ENCODE results near the gene TNNI3K.
A peak's percentile ranks its signal among the peaks of the same experiment; 100 is the strongest.

Gene TNNI3K

DNA sequence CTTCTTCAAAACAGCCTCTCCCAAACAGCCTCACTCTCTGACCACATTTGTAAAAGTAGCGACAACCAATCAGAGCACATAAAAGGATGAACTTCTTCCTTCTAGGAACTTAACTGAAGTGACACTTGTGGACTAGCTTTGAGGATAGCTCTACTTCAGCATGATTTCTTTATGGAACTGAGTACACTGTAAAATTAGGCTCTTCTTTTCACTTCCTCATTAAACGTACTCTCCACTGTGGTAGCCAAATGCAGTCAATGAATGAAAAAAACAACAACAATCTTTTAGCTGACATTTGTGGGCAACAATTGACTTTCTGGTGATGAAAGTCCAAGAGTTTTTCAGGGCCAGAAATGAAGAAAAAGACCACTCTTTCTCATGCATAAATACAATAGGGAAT is 267.7 kb downstream of the TNNI3K start:
- no peak for DNase-seq (ENCODE audit: low spot score)

- peak; percentile 85 for DNase-seq (ENCODE audit: low spot score)
Measured at GRCh38 chr1:74504125-74504932, 269.1 kb downstream of the TNNI3K start.

DNA sequence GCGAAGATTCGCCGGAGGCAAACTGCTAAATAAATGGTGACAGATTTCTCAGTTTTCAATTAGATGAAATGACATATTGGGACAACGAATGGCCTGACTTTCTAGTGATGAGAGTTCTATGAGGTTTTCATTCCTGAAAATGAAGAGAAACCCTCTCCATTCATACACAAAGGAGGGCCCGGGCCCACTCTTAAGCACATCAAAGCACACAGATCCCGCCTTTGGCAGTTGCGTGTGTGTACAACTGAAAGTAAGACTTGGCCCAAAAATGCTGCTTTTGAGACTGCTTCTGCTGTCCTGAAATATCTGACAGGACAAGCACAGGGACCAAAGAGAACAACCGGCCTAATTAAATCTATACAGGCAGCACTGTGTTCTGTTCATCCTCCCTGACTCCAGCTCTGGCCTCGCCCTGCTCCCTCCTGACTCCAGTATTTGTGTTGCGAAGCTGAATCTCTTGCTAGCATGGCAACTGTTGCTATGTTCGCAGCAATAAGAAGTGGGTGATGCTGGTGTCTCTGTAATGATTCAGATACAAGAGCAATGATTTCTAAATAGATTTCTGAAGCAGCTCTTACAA is 269.8 kb downstream of the TNNI3K start:
- no peak for DNase-seq (ENCODE audit: low spot score)

DNA sequence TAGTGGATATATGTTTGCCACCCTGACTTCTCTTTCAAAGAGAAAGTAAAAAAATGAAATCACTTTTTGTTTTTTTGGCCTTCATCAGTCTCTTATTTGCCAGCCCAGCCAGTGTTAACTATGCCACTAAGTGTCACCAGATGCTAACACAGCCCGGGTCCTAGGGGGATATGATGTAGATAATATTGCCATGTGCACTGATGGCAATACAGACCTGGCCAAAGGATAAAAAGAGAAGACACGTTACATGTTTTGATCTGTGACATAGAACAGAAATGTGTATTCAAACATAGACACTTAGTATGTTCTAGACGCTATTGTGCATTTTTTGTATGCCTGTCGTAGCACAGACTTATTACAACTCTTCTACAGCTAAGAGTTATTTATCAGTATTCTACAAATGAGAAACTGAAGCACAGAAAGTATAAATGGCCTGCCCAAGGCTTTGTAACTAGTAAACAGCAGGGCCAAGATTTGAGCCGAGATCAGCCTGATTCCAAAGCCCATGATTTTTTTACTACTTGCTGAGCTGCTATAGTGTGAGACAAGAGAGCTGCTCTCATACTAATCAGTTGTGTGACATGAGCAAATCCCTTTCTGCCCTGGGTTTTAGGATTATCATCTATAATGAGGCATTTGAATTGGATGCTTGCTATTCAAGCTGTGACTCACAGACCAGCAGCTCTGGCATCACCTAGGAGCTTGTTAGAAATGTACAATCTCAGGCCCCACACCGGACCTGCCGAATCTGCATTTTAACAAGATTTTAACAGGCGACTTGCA is 270.9 kb downstream of the TNNI3K start:
- no peak for DNase-seq (ENCODE audit: low spot score)

- DNase-seq (ENCODE audit: low spot score): no peak
Measured at GRCh38 chr1:74508449-74508848, 273.3 kb downstream of the TNNI3K start.

DNA sequence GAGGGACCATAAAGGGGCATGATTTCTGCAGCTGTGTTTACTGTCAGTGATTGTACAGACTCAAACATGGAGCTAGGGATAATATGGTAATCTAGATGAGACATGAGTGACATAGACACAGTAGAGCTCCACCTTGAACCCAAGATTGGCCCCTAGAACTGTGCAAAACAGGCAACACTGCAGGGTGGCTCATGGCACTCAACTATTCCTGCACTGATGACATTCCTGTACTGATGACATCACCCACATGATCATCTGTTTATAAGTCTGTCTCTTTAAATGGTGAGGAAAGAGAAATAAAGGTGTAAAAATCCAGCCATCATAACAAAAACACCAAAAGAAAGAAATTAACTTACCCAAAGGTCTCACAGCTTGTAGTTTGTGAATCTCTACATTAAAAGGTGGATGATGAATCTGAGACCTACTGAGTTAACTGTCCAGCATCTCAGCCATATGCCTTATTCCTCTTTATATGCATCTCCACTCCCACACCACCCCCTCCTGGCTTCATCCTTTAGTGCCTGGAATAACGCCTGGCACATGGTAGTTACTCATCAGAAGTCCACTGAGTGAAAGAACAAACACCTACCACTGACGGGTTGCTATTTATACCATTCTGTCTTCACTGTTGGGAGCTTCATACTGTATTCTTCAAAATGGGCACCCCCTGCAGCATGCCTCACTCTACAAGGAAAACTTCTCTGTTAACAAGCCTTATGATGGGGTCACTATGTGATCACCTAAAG is 277.2 kb downstream of the TNNI3K start, which contains the start of gene LRRC53:
Gene LRRC53 (minus strand): TSS at position 442 of the 746 bp plus-strand sequence. CDS start 29,262 bp downstream, outside the sequence.
- no peak for DNase-seq (ENCODE audit: low spot score)

- no peak for DNase-seq (ENCODE audit: low spot score)
Measured at GRCh38 chr1:74513411-74514300, 278.5 kb downstream of the TNNI3K start.

GRCh38 chr1:74517599-74518051 is 282.4 kb downstream of the TNNI3K start:
- no peak for DNase-seq (ENCODE audit: low spot score)

GRCh38 chr1:74522148-74522547 is 287.0 kb downstream of the TNNI3K start:
- DNase-seq (ENCODE audit: low spot score): no peak

DNA sequence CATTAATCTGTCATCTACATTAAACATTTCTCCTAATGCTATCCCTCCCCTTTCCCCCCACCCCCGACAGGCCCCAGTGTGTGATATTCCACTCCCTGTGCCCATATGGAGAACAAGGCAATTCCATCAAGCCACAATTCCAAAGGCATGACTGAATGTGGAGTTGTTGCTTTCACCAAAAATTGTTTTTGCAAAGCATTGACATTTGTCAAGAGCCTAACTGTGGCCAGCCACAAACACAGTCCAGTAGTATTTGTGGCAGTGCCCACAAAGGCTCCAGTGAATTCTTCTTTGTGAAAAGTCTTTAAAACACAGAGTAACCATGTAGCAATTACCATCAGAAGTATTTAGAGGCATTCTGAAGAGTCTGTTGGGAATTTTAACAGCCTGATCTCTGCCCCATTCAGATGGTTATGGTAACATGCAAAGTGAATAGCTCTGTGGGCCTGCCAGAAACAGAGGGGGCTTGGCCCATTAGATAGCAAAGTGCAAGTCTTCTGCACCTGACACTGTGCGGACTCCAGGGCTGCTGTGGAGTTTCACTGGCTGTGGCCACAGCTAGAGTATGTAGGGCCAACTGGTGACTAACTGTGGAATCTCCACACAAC is 288.8 kb downstream of the TNNI3K start:
- no peak for DNase-seq (ENCODE audit: low spot score)

DNA sequence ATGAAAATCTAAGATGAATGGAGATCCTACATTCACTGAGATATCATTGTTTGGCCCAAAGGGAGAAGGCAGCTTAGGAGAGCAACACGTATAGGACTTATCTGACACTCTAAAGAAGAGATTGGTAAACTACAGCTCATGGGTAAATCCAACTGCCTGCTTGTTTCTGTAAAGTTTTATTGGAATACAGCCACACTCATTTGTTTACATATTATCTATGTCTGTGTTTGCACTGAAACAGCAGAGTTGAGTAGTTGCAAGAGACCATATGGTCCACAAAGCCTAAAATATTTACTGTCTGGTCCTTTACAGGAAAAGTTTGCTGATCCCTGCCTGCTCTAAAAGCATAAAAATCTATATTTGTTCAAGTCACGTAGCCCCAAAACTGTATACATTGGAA is 291.5 kb downstream of the TNNI3K start:
- DNase-seq (ENCODE audit: low spot score): no peak

DNA sequence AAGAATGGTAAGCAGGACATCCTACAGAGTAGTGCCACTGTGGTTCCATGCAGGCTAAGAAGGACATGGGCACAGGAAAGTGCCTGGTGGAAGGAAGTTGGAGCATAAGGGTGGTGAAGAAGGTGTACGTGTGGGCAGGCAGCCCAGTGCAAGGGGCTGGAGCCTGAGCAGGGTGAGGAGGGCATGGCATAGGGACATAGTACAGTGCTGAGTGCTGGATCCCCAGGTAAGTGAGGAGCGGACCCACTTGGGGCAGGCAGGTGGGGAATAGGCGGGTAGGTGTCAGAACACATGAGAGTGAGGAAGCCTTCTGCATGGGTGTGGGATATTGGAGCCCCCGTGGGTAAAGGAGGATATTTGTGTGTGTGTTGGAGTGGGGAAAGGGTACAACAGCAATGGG is 292.9 kb downstream of the TNNI3K start:
- DNase-seq (ENCODE audit: low spot score): no peak

DNA sequence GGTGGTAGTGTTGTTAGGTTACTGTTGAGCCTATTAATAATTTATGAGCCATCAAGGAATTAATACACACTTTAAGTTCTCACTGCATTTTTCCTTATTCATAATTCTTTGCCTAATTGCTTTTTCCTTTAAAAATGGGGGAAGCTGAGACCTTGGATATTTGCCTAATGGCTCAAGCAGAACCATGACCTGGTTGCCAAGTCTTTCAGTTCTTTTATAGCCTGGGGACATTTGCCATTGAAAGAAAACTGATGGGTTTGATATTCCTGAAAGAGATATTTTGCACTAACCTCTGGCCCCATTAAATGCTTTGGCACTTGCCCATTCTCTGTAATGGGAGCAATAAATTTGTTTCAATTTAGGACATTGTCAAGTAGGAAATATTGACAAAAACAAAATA is 295.7 kb downstream of the TNNI3K start:
- no peak for DNase-seq (ENCODE audit: low spot score)

GRCh38 chr1:74531796-74532195 is 296.6 kb downstream of the TNNI3K start:
- no peak for DNase-seq (ENCODE audit: low spot score)

DNA sequence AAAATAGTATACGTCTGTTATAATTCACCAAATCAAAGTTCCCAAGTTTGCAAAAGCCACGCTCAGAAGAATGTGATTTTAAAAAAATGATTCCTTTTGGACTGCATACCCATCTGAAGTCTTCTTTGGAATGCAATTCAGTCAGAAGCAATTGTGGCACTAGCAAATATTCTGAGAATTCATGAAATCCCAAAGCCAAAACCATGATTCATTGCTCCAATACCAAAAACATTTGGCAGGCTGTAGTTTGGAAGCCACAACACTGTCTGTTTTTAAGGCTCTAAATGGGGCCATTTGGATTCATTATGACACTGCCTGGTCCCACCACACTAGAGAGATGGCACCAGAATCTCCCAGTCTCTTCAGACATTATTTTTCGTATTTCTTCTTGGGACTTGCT is 299.1 kb downstream of the TNNI3K start:
- no peak for DNase-seq (ENCODE audit: low spot score)

- no peak for DNase-seq (ENCODE audit: low spot score)
Measured at GRCh38 chr1:74545821-74546220, 310.6 kb downstream of the TNNI3K start.

GRCh38 chr1:74548961-74549750 is 314.0 kb downstream of the TNNI3K start:
- DNase-seq (ENCODE audit: low spot score): no peak

DNA sequence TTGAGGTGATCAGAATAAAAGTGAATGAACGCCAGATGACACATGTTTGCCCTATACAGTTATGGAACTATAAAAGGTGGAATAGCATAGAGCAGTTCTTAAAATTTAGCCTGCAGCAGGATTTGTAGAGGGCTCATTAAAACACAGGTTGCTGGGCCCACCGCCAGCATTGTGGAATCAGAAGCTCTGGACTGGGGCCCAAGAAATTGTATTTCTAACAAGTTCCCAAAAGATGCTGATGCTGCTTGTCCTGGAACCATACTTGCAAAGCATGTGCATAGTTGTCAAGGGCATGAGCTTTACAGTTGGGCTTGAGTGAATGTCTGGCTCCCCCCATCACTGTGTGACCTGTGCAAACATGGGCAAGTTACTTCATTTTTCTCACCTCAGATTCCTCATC is 314.7 kb downstream of the TNNI3K start:
- no peak for DNase-seq (ENCODE audit: low spot score)

DNA sequence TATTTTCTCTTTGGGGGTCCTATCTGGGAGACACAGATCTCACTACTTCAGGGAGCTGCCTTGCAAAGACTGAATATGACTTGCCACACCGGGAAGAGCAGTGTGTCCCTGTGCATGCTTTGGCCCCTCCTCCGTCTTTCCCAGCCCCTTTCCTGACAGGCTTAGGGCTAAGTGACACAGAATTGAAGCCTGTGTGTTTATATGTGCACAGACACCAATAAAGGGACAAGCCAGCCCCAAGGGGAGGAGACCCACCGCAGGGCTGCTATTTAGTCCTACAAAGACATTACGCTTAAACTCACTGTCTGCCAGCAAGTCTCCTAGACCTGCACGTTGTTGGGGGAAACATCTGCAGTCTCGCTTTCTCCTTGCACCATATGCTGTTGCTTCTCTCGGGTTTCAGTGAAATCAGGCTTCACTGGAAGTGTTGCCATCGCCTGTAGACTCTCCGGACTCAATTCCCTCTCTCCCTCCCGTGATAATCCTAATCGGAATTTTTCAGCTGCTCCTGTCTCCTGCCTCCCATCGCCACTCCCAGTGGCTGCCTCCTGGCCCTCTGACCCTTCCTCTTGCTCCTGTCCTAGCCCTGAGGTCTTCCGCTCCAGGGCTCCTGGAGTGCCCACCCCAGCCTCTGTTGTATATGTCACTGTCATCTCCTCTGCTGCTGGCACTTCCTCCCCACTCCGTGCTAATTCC is 335.8 kb downstream of the TNNI3K start:
- no peak for DNase-seq (ENCODE audit: low spot score)

Measured in cerebellar cortex (tissue), 1 donor.